GM12801 (cell line): ENCODE measurements around the gene GXYLT2.

Source experiments
- TF ChIP-seq, protein P1 (sequence below): IDR thresholded peaks from one replicate; pipeline ENCODE4 v1.5.1; 2011; ENCODE audit warnings: control low read depth; ENCODE audit not compliant: insufficient read length; ENCODE audit errors: extremely low read depth

The GXYLT2 gene

DNA sequence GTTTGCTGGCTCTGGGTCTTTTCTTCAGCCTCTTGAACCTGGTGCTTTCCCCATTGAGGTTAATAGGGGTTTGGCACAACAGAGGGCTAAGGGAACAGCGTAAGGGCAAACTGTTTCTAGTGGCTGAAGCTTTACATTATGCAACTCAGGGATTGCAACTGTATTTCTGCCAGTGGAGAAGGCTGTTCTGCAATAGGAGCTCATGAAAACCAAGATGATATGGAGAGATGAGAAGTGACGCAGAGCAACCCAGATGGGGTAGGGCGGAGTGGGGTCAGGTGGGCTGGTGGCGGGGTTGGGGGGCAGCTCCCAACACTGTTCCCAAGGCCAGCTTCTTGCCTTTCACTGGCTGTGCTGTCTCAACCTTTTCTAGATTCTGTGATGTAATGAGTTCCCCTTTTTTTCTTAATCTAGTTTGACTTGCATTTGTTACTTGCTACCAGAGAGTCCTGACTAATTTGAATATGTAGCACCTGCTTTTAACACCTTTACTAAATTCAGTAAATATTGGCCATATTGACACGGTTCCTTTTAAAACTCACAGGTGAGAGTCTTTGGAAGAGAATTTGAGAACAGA is 7.2 kb downstream of the GXYLT2 start:
- TF ChIP-seq, protein P1, sequence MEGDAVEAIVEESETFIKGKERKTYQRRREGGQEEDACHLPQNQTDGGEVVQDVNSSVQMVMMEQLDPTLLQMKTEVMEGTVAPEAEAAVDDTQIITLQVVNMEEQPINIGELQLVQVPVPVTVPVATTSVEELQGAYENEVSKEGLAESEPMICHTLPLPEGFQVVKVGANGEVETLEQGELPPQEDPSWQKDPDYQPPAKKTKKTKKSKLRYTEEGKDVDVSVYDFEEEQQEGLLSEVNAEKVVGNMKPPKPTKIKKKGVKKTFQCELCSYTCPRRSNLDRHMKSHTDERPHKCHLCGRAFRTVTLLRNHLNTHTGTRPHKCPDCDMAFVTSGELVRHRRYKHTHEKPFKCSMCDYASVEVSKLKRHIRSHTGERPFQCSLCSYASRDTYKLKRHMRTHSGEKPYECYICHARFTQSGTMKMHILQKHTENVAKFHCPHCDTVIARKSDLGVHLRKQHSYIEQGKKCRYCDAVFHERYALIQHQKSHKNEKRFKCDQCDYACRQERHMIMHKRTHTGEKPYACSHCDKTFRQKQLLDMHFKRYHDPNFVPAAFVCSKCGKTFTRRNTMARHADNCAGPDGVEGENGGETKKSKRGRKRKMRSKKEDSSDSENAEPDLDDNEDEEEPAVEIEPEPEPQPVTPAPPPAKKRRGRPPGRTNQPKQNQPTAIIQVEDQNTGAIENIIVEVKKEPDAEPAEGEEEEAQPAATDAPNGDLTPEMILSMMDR, result no peak

DNA sequence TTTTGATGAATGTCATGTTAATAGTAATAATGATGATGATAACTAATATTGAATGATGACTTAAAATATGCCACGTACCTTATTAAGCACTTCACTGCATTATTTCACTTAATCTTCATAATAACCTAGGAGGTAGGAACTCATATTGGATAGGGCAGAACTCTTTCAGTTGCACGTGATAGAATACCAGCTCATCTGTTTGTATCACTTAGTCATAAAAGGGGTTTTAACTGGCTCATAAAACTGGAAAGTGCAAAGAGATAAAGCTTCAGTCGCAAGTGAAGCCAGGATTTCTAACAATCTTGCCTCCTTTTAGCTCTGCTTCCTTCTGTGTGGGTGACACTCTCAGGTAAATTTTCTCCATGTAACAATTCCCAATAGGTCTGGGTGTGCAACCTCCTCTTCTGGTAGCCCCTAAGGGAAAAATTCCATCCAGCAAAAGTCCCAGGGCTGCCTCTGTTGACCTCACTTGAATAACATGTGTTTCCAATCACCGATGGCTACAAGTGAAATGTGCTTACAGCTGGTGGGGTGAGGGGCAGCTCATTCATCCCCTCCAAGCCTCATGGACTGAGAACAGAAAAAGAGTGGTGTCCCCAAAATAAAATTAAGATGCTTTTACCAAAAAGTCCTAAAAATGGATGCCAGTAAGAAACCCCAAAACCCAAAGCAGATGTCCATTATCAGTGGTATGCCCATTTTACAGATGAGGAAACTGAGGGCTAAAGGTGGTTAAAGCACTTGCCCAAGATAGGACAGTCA is 9.3 kb downstream of the GXYLT2 start:
- TF ChIP-seq, protein P1, result no peak

DNA sequence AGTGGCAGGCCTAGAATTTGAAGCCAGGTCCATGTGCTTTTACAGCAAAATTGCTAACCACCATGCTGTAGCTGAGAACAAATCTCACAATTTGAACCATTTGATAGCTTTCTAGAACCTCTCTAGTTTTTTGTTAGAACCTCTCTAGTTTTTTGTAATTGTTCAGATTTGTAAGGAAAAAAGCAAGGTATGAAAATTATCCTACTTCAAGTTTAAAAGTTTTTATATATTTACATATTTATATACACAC is 9.8 kb downstream of the GXYLT2 start:
- TF ChIP-seq, protein P1, result no peak

DNA sequence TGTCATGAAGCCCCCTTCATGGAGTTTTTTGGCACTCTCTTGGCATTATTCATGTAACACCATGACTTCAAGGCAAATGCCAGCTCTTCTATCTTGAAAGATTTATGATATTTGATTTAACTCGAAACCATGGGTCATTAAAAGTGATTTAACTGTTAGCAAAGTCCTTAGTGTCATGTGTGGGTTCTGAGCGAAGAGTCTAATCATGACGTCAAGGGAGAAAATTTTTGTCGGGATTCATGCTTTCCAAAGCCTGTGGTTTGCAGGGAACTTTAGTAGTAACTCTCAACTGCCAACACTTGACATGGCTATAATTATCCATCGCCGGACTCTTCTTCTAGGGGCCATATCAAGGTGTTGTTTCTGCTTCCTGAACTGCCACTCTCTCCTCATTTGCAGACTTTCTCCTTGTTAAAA is 11.5 kb downstream of the GXYLT2 start:
- TF ChIP-seq, protein P1, result no peak

DNA sequence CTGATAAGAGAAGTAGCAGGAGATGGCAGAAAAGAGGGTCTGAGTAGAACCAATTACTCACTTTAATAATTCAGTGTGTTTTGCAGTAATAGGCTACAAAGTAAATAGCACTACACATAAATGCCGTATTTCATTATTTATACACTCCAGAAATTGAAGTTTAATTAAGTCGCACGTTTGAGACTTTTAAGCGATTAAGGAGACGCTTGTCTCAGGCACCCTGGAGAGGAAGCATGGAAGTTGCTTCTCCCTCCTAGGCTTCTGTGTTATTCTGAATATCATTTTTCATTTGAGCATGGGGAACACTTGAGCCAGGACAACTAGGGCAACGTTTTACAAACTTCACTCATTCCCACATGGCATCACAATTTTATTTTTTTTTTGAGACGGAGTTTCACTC is 12.2 kb downstream of the GXYLT2 start:
- TF ChIP-seq, protein P1, result no peak

DNA sequence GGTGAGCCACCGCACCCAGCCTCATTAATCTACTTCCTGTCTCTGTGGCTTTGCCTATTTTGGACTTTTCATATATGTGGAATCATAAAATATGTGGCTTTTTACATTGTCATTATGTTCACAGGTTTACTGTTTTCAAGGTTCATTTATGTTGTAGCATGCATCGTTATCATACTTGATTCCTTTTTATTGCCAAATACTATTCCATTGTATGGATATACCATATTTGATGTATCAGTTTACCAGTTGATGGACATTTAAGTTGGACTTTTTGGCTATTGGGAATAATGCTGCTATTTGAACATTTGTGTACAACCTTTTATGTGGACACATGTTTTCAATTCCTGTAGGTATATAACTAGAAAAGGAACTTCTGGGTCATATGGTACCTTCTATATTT is 14.0 kb downstream of the GXYLT2 start:
- TF ChIP-seq, protein P1, result no peak

DNA sequence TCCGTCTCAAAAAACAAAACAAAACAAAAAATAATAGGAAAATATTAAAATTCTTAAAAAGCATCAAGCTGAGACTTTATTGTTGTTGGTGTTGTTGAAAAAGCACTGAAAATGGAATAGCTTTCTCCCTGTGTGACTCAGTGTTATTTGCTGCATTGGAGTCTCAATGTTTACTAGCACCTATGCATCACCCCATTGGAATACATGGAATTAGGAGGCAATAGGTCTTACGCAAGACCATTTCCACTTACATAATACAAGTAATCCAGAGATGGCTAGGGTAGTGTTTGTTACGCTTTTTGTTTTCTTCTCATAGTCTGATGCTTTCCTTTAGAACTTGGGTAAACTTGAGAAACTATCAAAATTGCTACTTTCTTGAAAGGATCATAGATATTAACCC is 15.2 kb downstream of the GXYLT2 start:
- TF ChIP-seq, protein P1, result no peak
